ENCODE measurements around the gene HOXA4. TPM values are rescaled to one million over a fixed set of nuclear protein-coding genes. Genes with fewer than 3 reads are reported as not detected.

HOXA4 gene
- total RNA-seq, 8 experiments from 2014 or later = 1.1 to 31.6 (median 15.0) TPM

DNA sequence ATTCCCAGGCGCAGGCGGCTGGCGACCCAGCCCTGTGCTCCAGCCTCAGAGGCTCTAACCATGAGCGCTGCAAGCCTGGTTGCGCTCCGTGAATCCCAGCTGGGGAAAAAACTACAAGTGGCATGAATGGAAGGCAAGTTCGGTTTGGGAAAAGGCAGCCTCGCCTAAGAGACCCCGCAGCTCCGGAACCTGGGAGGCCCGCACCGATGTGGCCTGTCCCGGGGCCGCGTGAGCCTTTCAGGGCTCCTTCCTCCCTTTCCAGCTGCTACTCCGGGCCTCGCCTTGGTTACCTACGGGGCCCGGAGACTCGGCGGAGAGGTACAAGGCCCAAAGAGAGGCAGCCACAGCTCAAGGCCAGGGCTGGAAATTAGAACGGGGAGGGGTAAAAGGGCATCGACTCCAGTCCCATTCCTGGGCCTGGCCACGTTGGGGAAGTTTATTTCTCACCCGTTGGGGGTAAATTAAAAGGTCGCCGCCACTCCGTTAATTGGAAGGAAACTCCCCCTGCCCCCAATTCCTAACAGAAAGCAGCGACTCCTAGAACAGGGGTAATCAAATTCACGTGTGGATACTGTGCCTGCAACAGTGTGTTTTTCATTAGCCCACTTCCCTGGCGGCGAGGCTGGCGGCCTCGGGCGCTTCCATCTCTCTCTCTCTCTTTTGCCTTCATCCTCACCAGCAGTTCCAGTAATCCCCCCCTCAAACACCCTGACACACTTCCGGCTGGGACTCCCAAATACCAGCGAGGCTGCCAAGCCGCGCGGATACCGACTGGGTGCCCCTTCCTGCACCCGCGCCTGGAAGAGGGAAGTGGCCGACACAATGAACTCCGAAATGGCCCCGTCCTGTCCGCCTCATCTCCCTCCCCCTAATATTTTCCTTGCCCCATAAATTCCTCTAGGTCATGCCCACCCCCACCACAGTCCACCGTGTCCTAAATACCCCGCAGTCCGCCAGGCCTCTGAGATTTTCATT lies 36.3 kb upstream of the HOXA4 start:
- in situ Hi-C loops (cut with MboI; ENCODE audit: low pct_unique_long_range_greater_than_20kb in 2 of 9, low sequenced_read_pairs in 9 of 9, unreplicated experiment in 9 of 9) = loop anchor here in 5 of 9 experiments (25.0 kb wide), 3 partner anchors 780 to 1305 kb away; no protein-coding TSS in a partner anchor
- no peak overlapping the region for H3K4me3 ChIP-seq
- H3K4me1 ChIP-seq (replicated peaks in 1 of 2) = peaks cover 6 to 11% of the 10 kb centered on the region in 2 donors
- ATAC-seq (replicated peaks in 6 of 8) = peak in 2 of 8 experiments; percentile 0 to 1
- H3K27ac ChIP-seq = no peak overlapping the region
- WGBS, 10 experiments = 0 to 72% (median 12%) methylated on average over 2 to 15 of the region's 50 CpGs; no CpG with 5 or more reads in 2 of the 10 experiments

DNA sequence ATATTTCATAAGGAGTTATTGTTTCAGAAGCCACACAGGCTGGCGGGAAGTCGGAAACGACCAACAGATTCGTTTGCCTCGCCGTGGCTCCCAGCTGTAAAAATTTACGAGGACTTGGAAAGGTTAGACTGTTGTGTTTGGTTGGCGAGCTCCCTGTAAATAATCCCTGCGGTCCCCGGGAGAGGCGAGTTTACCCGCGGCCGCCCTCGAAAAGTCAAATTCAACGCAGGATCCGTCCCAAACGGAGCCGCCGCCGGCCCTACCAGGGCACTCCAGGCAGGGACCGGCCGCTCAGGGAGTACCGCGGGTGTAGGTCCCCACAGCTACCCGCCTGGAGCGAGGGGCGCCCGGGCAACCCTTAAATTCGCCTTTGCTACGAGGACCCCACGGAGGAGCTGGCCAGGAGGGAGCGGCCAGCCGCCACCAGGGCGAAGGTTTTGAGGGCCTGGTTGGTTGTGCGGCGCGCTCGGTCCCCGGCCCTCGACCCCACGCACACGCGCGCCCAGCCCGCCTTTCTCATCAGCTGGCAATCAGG lies 35.5 kb upstream of the HOXA4 start:
- in situ Hi-C loops (cut with MboI; ENCODE audit: low pct_unique_long_range_greater_than_20kb in 2 of 9, low sequenced_read_pairs in 9 of 9, unreplicated experiment in 9 of 9) = loop anchor here in 5 of 9 experiments (25.0 kb wide), 3 partner anchors 779 to 1304 kb away; no protein-coding TSS in a partner anchor

DNA sequence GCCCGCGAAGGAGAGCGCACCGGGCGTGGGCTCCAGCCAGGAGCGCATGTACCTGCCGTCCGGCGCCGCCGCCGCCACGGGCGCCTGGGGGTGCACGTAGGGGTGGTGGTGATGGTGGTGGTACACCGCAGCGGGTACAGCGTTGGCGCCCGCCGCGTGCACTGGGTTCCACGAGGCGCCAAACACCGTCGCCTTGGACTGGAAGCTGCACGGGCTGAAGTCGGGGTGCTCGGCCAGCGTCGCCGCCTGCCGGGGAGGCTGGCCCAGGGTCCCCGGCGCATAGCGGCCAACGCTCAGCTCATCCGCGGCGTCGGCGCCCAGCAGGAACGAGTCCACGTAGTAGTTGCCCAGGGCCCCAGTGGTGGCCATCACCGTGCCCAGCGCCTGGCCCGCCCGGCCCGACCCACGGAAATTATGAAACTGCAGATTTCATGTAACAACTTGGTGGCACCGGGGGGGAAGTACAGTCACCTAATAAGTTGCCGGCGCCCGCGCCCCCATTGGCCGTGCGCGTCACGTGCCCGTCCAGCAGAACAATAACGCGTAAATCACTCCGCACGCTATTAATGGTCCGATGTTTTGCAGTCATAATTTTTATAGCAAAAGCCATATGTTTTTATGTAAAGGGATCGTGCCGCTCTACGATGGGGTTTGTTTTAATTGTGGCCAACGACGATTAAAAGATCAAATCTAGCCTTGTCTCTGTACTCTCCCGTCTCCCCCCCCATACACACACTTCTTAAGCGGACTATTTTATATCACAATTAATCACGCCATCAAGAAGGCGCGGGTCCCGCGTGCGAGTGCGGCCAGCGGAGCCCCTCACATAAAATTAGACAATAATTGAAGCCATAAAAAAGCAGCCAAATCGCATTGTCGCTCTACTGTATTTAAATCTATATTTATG lies 34.8 kb upstream of the HOXA4 start, which contains the start of gene HOXA9:
Gene HOXA9 (minus strand): TSS at position 449 of the 907 bp plus-strand sequence. CDS start 80 bp downstream, at position 369.
- WGBS, 10 experiments = 0 to 65% (median 7%) methylated on average over 4 to 24 of the region's 82 CpGs; no CpG with 5 or more reads in 1 of the 10 experiments

More for the DNA sequence above, 35.5 kb upstream of the HOXA4 start:
- peak overlapping the region in 3 of 5 donors; percentile 31 to 35 (median 32) for H3K4me3 ChIP-seq
- peaks cover 6 to 15% of the 10 kb centered on the region in 2 donors for H3K4me1 ChIP-seq (replicated peaks in 1 of 2)
- peak in 2 of 8 experiments; percentile 0 for ATAC-seq (replicated peaks in 6 of 8)
- no peak overlapping the region for H3K27ac ChIP-seq
- 0 to 26% (median 15%) methylated on average over 1 to 12 of the region's 46 CpGs; no CpG with 5 or more reads in 5 of the 10 experiments for WGBS, 10 experiments

DNA sequence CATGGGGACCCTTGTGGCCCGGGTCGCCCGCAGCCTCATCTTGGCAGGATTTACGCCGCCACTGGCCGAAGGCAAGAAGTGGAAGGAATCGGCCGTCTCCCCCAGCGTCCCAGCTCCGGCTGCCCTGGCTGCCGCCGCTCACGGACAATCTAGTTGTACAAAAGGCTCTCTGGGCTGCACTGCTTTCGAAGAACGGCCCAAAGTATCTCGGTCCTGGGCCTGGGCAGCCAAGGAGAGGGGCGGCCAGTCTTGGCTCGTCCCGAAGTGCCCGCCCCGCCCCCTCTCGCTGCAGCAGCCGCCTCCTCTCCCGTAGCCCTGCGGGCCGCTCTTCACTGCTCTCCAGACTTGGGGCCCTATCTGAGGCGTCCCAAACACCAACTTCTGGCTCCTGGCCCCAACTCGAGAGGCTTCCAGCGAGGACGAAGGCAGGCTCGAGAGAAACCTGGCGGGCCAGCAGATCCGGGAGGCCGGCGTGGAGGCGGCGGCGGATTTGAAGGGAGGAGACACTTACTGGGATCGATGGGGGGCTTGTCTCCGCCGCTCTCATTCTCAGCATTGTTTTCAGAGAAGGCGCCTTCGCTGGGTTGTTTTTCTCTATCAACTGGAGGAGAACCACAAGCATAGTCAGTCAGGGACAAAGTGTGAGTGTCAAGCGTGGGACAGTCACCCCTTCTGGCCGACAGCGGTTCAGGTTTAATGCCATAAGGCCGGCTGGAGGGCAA lies 34.0 kb upstream of the HOXA4 start:
- in situ Hi-C loops (cut with MboI; ENCODE audit: low pct_unique_long_range_greater_than_20kb in 2 of 9, low sequenced_read_pairs in 9 of 9, unreplicated experiment in 9 of 9) = loop anchor here in 5 of 9 experiments (25.0 kb wide), 3 partner anchors 777 to 1302 kb away; no protein-coding TSS in a partner anchor
- ATAC-seq (replicated peaks in 6 of 8) = peak in 7 of 8 experiments; percentile 3 to 26 (median 9)
- 0 to 19% (median 3%) methylated on average over 1 to 19 of the region's 47 CpGs; no CpG with 5 or more reads in 4 of the 10 experiments for WGBS, 10 experiments
- H3K27ac ChIP-seq = no peak overlapping the region
- peak overlapping the region in 4 of 5 donors; percentile 14 to 35 (median 28) for H3K4me3 ChIP-seq
- peaks cover 10 to 13% of the 10 kb centered on the region in 2 donors for H3K4me1 ChIP-seq (replicated peaks in 1 of 2)

More for the DNA sequence above, 34.8 kb upstream of the HOXA4 start, which contains the start of gene HOXA9:
- Histone ChIP-seq H3K4me1 (replicated peaks in 1 of 2) (peaks cover 7 to 18% of the 10 kb centered on the region in 2 donors), H3K27ac (no peak within 1 kb of the TSS), H3K4me3 (peak within 1 kb of the TSS; percentile 23 to 35 (median 31))
- in situ Hi-C loops (cut with MboI; ENCODE audit: low pct_unique_long_range_greater_than_20kb in 2 of 9, low sequenced_read_pairs in 9 of 9, unreplicated experiment in 9 of 9) = loop anchor here in 5 of 9 experiments (25.0 kb wide), 3 partner anchors 778 to 1303 kb away; no protein-coding TSS in a partner anchor
- peak in 4 of 8 experiments; percentile 1 to 20 (median 14) for ATAC-seq (replicated peaks in 6 of 8)

DNA sequence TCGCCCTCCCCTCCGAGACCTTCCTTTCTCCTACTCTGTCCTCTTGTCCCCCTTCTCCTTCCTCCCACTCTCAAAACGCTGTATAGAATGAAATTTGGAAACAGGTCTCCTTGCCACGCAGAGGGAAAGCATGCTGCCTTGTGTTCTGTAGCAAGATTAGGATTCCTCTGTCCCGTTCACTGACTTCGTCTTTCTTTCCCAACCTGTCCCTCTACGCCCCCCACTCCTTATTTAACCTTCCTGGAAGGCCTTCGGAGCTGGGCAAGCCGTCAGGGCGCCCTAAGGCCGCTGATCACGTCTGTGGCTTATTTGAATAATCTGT lies 33.4 kb upstream of the HOXA4 start:
- WGBS, 10 experiments = 0 to 58% (median 12%) methylated on average over 1 to 5 of the region's 12 CpGs; no CpG with 5 or more reads in 5 of the 10 experiments
- Histone ChIP-seq H3K4me3 (peak overlapping the region in 3 of 5 donors; percentile 23 to 32 (median 27)), H3K4me1 (replicated peaks in 1 of 2) (peaks cover 10 to 12% of the 10 kb centered on the region in 2 donors), H3K27ac (no peak overlapping the region)
- in situ Hi-C loops (cut with MboI; ENCODE audit: low pct_unique_long_range_greater_than_20kb in 2 of 9, low sequenced_read_pairs in 9 of 9, unreplicated experiment in 9 of 9) = loop anchor here in 5 of 9 experiments (25.0 kb wide), 3 partner anchors 777 to 1302 kb away; no protein-coding TSS in a partner anchor
- no peak for ATAC-seq (replicated peaks in 6 of 8)

DNA sequence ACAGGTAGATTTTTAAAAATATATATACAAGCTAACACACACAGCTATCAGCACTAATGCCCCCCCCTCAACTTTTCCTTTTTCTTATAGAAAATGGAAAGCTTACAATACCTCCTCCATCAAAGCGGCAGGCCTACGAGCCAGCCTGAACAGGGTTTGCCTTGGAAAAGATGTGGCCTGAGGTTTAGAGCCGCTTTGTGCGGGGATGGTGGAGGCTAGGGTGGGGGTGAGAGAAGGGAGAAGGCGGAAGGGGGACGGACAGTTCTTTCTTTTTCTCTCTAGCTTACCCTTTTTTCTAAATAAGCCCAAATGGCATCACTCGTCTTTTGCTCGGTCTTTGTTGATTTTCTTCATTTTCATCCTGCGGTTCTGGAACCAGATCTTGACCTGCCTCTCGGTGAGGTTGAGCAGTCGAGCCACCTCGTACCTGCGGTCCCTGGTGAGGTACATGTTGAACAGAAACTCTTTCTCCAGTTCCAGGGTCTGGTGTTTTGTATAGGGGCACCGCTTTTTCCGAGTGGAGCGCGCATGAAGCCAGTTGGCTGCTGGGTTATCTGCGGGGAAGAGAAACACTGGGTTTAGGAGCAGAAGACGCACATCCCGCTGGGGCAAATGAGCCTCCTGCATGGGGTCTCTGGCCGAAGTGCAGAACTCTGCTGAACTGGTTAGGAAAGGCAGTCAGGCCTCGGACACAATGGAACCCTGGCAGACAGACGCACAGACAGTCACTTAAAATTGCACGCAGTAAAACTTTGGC lies 32.9 kb upstream of the HOXA4 start:
- Histone ChIP-seq H3K4me3 (no peak overlapping the region), H3K27ac (no peak overlapping the region), H3K4me1 (replicated peaks in 1 of 2) (peaks cover 10 to 12% of the 10 kb centered on the region in 2 donors)
- 0 to 74% (median 20%) methylated on average over 1 to 8 of the region's 24 CpGs; no CpG with 5 or more reads in 2 of the 10 experiments for WGBS, 10 experiments
- in situ Hi-C loops (cut with MboI; ENCODE audit: low pct_unique_long_range_greater_than_20kb in 2 of 9, low sequenced_read_pairs in 9 of 9, unreplicated experiment in 9 of 9) = loop anchor here in 5 of 9 experiments (25.0 kb wide), 3 partner anchors 776 to 1301 kb away; no protein-coding TSS in a partner anchor
- ATAC-seq (replicated peaks in 6 of 8) = no peak

DNA sequence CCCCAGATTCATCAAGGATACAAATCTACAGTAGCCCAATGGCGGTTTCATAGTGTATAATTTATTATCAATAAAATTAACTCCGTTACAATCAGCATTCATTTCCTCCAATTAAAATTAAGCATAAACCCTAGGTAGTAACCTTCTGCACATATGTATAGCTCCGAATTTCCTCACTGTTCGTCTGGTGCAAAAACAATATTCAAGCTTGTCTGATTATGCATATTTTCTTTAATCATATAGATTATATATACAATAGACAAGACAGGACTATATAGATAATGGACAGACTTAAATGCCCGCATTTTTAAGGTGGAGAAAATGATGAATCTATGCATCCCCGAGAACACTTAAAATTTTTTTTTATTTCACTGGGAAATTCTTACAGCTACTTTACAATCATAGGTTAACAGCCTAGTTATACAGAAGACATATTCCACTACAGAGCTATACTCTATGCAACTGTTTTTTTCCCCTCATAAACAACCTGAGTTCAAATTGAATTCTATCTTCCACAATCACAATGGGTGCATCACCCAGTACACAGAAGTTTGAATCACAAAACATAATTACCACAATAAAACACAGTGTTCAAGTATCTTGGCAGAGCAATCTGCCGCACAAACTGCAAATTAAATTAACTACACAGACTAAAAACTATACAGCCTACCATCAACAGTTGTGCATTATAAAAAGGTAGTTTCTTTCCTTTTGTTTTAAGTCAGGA lies 32.2 kb upstream of the HOXA4 start:
- H3K4me3 ChIP-seq = no peak overlapping the region
- no peak overlapping the region for H3K27ac ChIP-seq
- H3K4me1 ChIP-seq (replicated peaks in 1 of 2) = peaks cover 10 to 12% of the 10 kb centered on the region in 2 donors
- 0 to 90% (median 66%) methylated on average over 1 to 7 of the region's 7 CpGs for WGBS, 10 experiments
- in situ Hi-C loops (cut with MboI; ENCODE audit: low pct_unique_long_range_greater_than_20kb in 2 of 9, low sequenced_read_pairs in 9 of 9, unreplicated experiment in 9 of 9) = loop anchor here in 5 of 9 experiments (25.0 kb wide), 3 partner anchors 775 to 1300 kb away; no protein-coding TSS in a partner anchor
- ATAC-seq (replicated peaks in 6 of 8) = no peak

DNA sequence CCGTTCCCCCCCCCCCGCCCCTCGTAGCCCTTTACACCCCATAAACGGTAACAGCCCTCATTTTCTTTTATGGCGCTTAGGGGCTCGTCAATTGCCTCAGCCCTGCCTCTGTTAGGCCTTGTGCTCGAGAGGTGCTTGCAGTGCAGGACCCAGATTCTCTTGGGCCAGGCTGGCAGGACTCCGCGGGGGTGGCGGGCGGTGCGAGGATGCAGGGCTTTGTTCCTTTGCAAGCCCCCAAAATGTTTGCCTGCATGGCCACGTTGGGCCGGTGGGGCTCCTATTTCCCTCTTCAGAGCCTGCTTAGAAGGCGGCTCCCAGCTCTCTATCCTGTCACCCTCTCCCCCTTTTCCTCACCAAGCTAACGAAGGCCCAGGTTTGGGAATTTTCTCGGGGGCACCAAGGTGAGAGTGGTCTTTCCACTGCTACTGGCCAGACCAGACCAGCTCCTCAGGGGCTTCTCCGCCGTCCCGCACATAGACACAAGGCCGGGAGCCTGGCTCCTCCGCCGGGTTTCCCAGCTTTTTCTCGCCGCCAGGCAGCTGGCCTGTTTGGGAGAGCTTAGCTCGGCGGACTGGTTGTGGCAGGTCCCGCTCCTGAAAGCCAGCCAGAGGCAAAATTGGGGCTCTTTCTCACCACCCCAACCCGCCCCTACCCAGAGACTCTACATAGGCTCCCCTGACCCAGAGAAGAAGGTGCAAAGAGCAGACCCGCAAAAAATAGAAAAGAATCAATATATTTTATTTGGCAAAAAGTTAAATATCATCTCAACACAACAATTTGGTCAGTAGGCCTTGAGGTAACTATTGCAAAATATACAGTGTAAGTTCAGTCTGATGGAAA lies 31.4 kb upstream of the HOXA4 start:
- Histone ChIP-seq H3K4me3 (no peak overlapping the region), H3K4me1 (replicated peaks in 1 of 2) (peaks cover 10 to 12% of the 10 kb centered on the region in 2 donors), H3K27ac (no peak overlapping the region)
- WGBS, 10 experiments = 0 to 95% (median 46%) methylated on average over 1 to 10 of the region's 30 CpGs; no CpG with 5 or more reads in 3 of the 10 experiments
- peak in 1 of 8 experiments; percentile 0 for ATAC-seq (replicated peaks in 6 of 8)
- in situ Hi-C loops (cut with MboI; ENCODE audit: low pct_unique_long_range_greater_than_20kb in 2 of 9, low sequenced_read_pairs in 9 of 9, unreplicated experiment in 9 of 9) = loop anchor here in 5 of 9 experiments (25.0 kb wide), 3 partner anchors 775 to 1300 kb away; no protein-coding TSS in a partner anchor

DNA sequence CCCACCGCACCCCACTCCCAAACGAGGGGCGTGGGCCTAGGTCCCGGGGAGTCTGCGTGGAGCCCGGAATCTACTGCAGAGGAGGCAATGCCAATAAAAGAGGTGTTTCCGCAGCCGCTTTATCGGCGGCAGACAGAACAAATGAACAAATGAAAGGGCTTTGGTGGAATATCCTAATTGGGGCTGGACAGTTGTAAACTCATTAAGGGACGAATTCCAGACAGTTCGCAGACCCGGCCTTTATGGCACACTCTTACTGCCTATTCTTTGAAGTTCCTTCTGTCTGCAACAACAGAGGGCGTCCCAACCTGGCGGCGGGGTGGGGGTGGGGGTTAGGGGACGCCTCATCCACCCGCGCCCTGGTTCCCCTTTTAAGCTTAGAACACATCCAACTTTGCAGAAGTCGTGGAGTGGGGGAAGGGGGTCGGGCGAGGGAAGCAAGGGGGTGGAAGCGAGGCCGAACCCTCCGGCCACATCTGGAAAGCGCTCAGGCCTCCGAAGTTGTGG lies 30.7 kb upstream of the HOXA4 start:
- in situ Hi-C loops (cut with MboI; ENCODE audit: low pct_unique_long_range_greater_than_20kb in 2 of 9, low sequenced_read_pairs in 9 of 9, unreplicated experiment in 9 of 9) = loop anchor here in 5 of 9 experiments (25.0 kb wide), 3 partner anchors 774 to 1299 kb away; no protein-coding TSS in a partner anchor
- 0 to 3% (median 0%) methylated on average over 2 to 11 of the region's 27 CpGs; no CpG with 5 or more reads in 6 of the 10 experiments for WGBS, 10 experiments

More for the DNA sequence above, 30.7 kb upstream of the HOXA4 start:
- ATAC-seq (replicated peaks in 6 of 8) = peak in 1 of 8 experiments; percentile 16
- peaks cover 8 to 10% of the 10 kb centered on the region in 2 donors for H3K4me1 ChIP-seq (replicated peaks in 1 of 2)
- H3K4me3 ChIP-seq = peak overlapping the region; percentile 34 to 55 (median 41)
- no peak overlapping the region for H3K27ac ChIP-seq
